ENCODE data around the gene LILRB2. TPM values are rescaled to one million over a fixed set of nuclear protein-coding genes. Genes with fewer than 3 reads are reported as not detected.
"Not testable (repeated sequence)": the region's sequence is repeated elsewhere in the genome, so short reads cannot be mapped to it uniquely, and the experiment has no call there.

The LILRB2 gene
- total RNA-seq, 1 experiment from 2014 or later, result not detected

- not testable (repeated sequence) for DNase-seq (ENCODE audit: low read depth)
Measured at GRCh38 chr19:54242234-54242633, 38.7 kb downstream of the LILRB2 start.

- DNase-seq (ENCODE audit: low read depth), result not testable (repeated sequence)
Measured at GRCh38 chr19:54240372-54241336, 40.3 kb downstream of the LILRB2 start.

GRCh38 chr19:54239491-54240371, 41.2 kb downstream of the LILRB2 start:
- not testable (repeated sequence) for DNase-seq (ENCODE audit: low read depth)

DNA sequence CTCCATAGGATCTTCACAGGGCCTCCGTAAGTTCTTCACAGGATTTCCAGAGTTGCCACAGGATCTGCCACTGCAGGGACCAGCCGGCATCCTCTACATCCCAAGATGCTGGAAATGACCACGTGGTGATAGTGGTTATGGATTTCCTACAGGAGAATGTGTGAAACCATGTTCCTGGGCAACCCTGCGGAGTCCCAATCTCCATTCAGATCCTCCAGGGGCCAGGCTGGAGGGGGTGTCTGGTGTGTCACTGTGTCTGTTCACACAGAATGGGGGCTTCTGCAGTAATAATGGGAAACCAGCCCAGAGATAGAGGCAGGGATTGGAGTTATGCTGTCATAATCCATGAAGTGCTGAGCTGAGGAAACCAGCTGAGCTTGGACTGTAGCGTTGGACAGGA, 47.0 kb downstream of the LILRB2 start:
- no peak for DNase-seq (ENCODE audit: low read depth)

DNA sequence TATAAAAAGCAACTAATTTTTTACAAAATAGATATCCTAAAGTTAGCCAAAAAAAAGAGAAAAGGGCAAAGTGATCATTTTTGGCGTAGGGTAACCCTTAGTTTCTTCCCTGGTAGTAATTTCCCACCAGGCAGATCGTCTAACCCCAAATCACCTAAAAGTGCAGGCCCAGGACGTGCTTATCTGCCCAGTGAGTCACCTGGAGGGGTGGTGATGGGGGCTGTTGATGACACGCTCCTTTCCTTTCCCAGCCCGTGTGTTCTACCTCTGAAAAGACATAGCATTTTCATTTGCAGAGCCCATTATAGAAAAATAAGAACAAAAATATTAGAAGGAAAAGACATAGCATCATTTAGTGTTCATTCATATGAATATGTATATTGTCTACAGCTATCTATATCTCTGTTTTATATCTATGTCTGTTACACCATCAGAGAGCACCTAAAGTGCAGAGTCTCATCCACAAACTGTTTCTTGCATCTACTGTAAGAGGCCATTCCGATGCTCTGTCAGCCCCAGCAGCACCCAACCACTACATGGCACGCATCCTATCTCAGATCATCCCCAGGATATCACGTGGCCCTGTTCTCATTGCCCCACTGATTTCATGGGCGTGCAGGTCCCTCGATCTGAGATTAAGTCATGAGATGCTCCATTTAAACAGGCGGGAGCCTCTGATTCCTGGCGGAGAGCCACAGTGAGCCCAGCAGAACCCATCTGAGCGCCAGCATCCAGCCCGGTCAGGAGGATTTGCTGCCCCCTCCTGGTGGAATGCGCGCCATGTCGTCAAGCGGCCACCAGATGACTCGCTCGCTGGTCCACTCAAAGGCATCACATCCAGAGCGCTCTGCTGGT, 49.6 kb downstream of the LILRB2 start:
- DNase-seq (ENCODE audit: low read depth), result peak; percentile 74

- no peak for DNase-seq (ENCODE audit: low read depth)
Measured at GRCh38 chr19:54230031-54230430, 50.9 kb downstream of the LILRB2 start.

DNA sequence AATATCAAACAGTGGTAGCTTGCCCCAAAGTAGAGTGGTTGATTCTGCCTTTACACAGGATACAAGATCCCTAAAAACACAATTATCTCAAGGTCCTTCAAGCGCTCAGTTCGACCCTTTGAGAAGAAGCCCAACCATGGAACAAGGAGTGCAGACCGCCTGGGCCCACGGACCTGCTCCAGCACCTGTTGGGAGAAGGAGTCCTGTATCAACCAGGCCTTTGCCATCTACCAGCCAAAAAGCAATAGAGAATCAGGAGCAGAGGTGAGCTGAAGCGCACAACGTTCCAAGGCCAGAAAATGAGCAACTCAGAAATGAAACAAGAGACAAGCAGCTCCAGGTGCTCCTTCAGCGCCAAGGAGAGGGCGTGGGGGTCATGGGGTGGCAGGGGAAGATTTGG, 51.8 kb downstream of the LILRB2 start:
- DNase-seq (ENCODE audit: low read depth), result no peak

GRCh38 chr19:54224619-54225018, 56.3 kb downstream of the LILRB2 start:
- DNase-seq (ENCODE audit: low read depth), result not testable (repeated sequence)

- not testable (repeated sequence) for DNase-seq (ENCODE audit: low read depth)
Measured at GRCh38 chr19:54223937-54224281, 57.0 kb downstream of the LILRB2 start.

Other genes starting within 250 kb of the LILRB2 start
- not detected in 2 replicates for gene VSTM1, start 217.2 kb downstream of the LILRB2 start, total RNA-seq (2014; rRNA removed; shearing (Covaris generic))
- gene TARM1, start 199.7 kb downstream of the LILRB2 start, total RNA-seq (2014; rRNA removed; shearing (Covaris generic)), result not detected in 2 replicates
- not detected in 2 replicates for gene OSCAR, start 180.3 kb downstream of the LILRB2 start, total RNA-seq (2014; rRNA removed; shearing (Covaris generic))
- gene NDUFA3, start 178.3 kb downstream of the LILRB2 start, total RNA-seq (2014; rRNA removed; shearing (Covaris generic)), result 38.5 and 51.0 TPM in 2 replicates
- 14.7 and 23.5 TPM in 2 replicates for gene TFPT, start 165.5 kb downstream of the LILRB2 start, total RNA-seq (2014; rRNA removed; shearing (Covaris generic))
- gene PRPF31, start 165.4 kb downstream of the LILRB2 start, total RNA-seq (2014; rRNA removed; shearing (Covaris generic)), result 68.7 and 90.2 TPM in 2 replicates
- 11.9 and 18.4 TPM in 2 replicates for gene CNOT3, start 143.3 kb downstream of the LILRB2 start, total RNA-seq (2014; rRNA removed; shearing (Covaris generic))
- gene LENG1, start 121.4 kb downstream of the LILRB2 start, total RNA-seq (2014; rRNA removed; shearing (Covaris generic)), result 9.1 and 15.1 TPM in 2 replicates
- gene TMC4, start 108.0 kb downstream of the LILRB2 start, total RNA-seq (2014; rRNA removed; shearing (Covaris generic)), result 0.39 TPM in 1 of 2 replicates, not detected in the other
- 310 and 461 TPM in 2 replicates for gene MBOAT7, start 91.5 kb downstream of the LILRB2 start, total RNA-seq (2014; rRNA removed; shearing (Covaris generic))
- gene TSEN34, start 89.8 kb downstream of the LILRB2 start, total RNA-seq (2014; rRNA removed; shearing (Covaris generic)), result 116 and 173 TPM in 2 replicates
- 780 and 923 TPM in 2 replicates for gene RPS9, start 80.3 kb downstream of the LILRB2 start, total RNA-seq (2014; rRNA removed; shearing (Covaris generic))
- gene LILRB3, start 58.1 kb downstream of the LILRB2 start, total RNA-seq (2014; rRNA removed; shearing (Covaris generic)), result not detected in 2 replicates
- not detected in 2 replicates for gene LILRA6, start 38.3 kb downstream of the LILRB2 start, total RNA-seq (2014; rRNA removed; shearing (Covaris generic))
- not detected in 2 replicates for gene LILRB5, start 23.8 kb downstream of the LILRB2 start, total RNA-seq (2014; rRNA removed; shearing (Covaris generic))
- gene LILRA5, start 32.1 kb upstream of the LILRB2 start, total RNA-seq (2014; rRNA removed; shearing (Covaris generic)), result not detected in 2 replicates
- gene LILRA4, start 58.1 kb upstream of the LILRB2 start, total RNA-seq (2014; rRNA removed; shearing (Covaris generic)), result not detected in 2 replicates
- 0.15 TPM in 1 of 2 replicates, not detected in the other for gene LAIR1, start 83.8 kb upstream of the LILRB2 start, total RNA-seq (2014; rRNA removed; shearing (Covaris generic))
- not detected in 2 replicates for gene TTYH1, start 134.4 kb upstream of the LILRB2 start, total RNA-seq (2014; rRNA removed; shearing (Covaris generic))
- gene LENG8, start 168.1 kb upstream of the LILRB2 start, total RNA-seq (2014; rRNA removed; shearing (Covaris generic)), result 8.6 and 10.5 TPM in 2 replicates
- 1.2 and 2.0 TPM in 2 replicates for gene LENG9, start 182.7 kb upstream of the LILRB2 start, total RNA-seq (2014; rRNA removed; shearing (Covaris generic))
- 0.25 TPM in 1 of 2 replicates, not detected in the other for gene CDC42EP5, start 192.2 kb upstream of the LILRB2 start, total RNA-seq (2014; rRNA removed; shearing (Covaris generic))
- gene LAIR2, start 221.7 kb upstream of the LILRB2 start, total RNA-seq (2014; rRNA removed; shearing (Covaris generic)), result not detected in 2 replicates